Colonic mucosa (tissue), 4 donors: ENCODE data around the gene PHF12. TPM values are rescaled to one million over a fixed set of nuclear protein-coding genes. Genes with fewer than 3 reads are reported as not detected.

Experiments
- DNase-seq: peaks from one replicate; pipeline ENCODE4 v3.0.0-alpha.2; 2020
- H3K27ac ChIP-seq: fragments of 200-600 bp; one replicate; pipeline ENCODE4 v1.8.0; 2021
- H3K27me3 ChIP-seq: fragments of 200-600 bp; one replicate; pipeline ENCODE4 v1.8.0; 2021
- H3K36me3 ChIP-seq: fragments of 200-600 bp; one replicate; pipeline ENCODE4 v1.8.0; 2021
- H3K4me1 ChIP-seq: fragments of 200-600 bp; one replicate; pipeline ENCODE4 v1.8.0; 2021; ENCODE audit warnings: mild to moderate bottlenecking
- H3K4me3 ChIP-seq: fragments of 200-600 bp; one replicate; pipeline ENCODE4 v1.8.0; 2021
- H3K9ac ChIP-seq, 2 donors: one replicate each; pipeline ENCODE4 v1.7.0; 2013; ENCODE audit warnings: control low read depth in 2 of 2, low read depth in 2 of 2, low read length in 2 of 2
- H3K9me3 ChIP-seq: fragments of 200-600 bp; one replicate; pipeline ENCODE4 v1.8.0; 2021
- intact Hi-C: fragments of 100-400 bp; cut with DNase I; formaldehyde crosslinking; loops from one replicate; pipeline ENCODE4 v1.14.1; 2022
- total RNA-seq, 2 donors: library from RNA; stranded (reverse); fragmentation: NEBNext Ultra II Directional in 1 of 2; extraction: Animal tissue kit (Norgen Biotek cat#: 25700) in 1 of 2; gene quantifications; one replicate each; pipeline ENCODE4 v1.2.1, GENCODE V29; 2021
- TF ChIP-seq, protein P1 (sequence below): fragments of 200-600 bp; IDR thresholded peaks from one replicate; pipeline ENCODE4 v1.8.0; 2022; ENCODE audit warnings: antibody characterized with exemption, mild to moderate bottlenecking
- donor health status: healthy.
- donor health status: DM: no; HTN: no; CAD: no.
- donor health status: DM: no; HTN: no; CAD: no.

PHF12 gene
- total RNA-seq, 2 donors from 2014 or later = 37.7 to 42.2 TPM

DNA sequence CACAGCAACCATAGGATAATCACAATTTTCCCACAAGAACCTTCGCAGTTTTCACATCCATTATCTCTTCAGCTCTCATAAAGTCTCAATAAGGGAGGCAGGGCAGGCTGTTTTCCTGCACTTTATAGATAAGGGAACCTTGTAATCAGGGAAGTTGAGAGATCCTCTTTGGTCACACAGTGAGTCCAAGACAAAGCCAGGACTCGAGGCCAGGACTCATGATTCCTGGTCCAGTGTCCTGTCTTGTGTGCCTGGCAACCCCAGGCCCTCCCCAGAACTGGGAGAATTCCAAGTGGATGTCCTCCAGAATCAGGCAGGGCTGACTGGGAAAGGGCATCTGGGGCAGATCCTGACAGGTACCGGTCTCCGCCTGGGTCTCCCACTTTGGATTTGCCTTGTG, 23.1 kb upstream of the PHF12 start:
- Histone ChIP-seq H3K4me3 (no peak overlapping the region), H3K4me1 (no peaks in the 10 kb centered on the region), H3K27me3 (no peaks in the 10 kb centered on the region), H3K27ac (no peak overlapping the region), H3K9me3 (no peaks in the 10 kb centered on the region), H3K36me3 (no peaks in the 10 kb centered on the region), H3K9ac (no peak overlapping the region)
- DNase-seq = no peak
- TF ChIP-seq, protein P1, sequence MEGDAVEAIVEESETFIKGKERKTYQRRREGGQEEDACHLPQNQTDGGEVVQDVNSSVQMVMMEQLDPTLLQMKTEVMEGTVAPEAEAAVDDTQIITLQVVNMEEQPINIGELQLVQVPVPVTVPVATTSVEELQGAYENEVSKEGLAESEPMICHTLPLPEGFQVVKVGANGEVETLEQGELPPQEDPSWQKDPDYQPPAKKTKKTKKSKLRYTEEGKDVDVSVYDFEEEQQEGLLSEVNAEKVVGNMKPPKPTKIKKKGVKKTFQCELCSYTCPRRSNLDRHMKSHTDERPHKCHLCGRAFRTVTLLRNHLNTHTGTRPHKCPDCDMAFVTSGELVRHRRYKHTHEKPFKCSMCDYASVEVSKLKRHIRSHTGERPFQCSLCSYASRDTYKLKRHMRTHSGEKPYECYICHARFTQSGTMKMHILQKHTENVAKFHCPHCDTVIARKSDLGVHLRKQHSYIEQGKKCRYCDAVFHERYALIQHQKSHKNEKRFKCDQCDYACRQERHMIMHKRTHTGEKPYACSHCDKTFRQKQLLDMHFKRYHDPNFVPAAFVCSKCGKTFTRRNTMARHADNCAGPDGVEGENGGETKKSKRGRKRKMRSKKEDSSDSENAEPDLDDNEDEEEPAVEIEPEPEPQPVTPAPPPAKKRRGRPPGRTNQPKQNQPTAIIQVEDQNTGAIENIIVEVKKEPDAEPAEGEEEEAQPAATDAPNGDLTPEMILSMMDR = no peak
- intact Hi-C loops = no loop called here

DNA sequence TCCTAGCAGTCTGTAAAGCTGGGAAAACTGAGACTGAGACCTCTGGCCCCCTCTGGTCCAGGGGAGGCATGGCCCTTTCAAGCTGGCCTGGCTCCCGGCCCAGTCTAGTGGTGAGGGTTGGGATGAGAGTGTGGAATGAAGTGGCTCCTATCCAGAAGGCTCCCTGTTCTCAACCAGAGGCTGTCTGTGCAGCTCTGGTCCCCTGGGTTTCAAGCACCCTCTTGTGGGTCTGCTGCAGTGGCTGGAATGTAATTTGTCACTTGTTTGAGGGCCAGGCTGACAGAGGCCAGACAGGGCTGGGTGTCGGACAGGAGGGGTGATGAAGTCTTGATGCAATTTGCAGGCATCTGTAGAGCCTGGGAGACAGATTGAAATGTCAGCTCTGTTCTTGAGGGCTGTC, 22.1 kb upstream of the PHF12 start:
- H3K4me1 ChIP-seq = no peaks in the 10 kb centered on the region
- no peaks in the 10 kb centered on the region for H3K36me3 ChIP-seq
- H3K4me3 ChIP-seq = no peak overlapping the region
- no peak for DNase-seq
- H3K9ac ChIP-seq = no peak overlapping the region
- H3K27me3 ChIP-seq = no peaks in the 10 kb centered on the region
- no peak overlapping the region for H3K27ac ChIP-seq
- H3K9me3 ChIP-seq = no peaks in the 10 kb centered on the region
- intact Hi-C loops = no loop called here
- TF ChIP-seq, protein P1 = no peak

DNA sequence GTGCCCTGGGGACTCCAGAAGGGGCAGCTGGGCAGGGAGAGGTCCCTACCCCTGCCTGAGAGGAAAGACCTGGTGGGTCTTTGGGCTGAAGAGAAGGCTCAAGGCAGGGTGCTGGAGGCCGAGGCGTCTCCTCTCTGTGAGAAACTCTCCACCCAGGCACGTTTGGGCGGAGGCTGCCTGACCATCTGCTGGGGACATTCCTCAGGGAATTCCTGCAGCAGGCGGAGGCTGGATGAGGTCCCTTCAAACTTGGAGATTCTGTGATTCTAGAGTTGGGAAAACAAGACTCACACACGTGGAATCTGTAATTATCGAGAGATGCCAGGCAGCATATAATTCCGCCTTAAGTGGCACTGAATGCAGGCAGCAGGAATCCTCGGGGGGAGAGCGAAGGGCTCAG, 21.1 kb upstream of the PHF12 start:
- Histone ChIP-seq H3K27me3 (no peaks in the 10 kb centered on the region), H3K27ac (no peak overlapping the region), H3K4me1 (no peaks in the 10 kb centered on the region), H3K9ac (no peak overlapping the region), H3K4me3 (no peak overlapping the region), H3K9me3 (no peaks in the 10 kb centered on the region), H3K36me3 (no peaks in the 10 kb centered on the region)
- TF ChIP-seq, protein P1 = no peak
- intact Hi-C loops = no loop called here
- no peak for DNase-seq

DNA sequence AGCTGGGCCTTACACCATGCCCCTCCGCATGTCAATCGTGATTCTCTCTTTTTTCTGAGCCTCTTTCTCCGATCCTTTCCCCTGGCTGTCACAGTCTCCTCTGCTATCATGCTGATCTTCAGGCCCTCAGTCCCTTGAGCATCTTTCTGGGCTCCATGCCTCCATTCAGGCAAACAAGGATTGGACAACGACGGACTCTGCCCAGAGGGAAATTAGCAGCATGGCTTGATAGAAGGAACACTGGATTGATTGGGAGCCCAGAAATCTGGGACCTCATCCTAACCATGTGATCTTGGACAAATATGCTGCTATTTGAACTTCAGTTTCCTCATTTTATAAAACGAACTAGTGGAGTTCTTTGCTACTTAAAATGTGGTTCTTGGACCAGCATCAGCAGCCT, 19.6 kb upstream of the PHF12 start:
- no peaks in the 10 kb centered on the region for H3K27me3 ChIP-seq
- H3K27ac ChIP-seq = no peak overlapping the region
- TF ChIP-seq, protein P1 = no peak
- H3K4me3 ChIP-seq = no peak overlapping the region
- no peaks in the 10 kb centered on the region for H3K4me1 ChIP-seq
- no peak overlapping the region for H3K9ac ChIP-seq
- intact Hi-C loops = no loop called here
- no peak for DNase-seq
- no peaks in the 10 kb centered on the region for H3K36me3 ChIP-seq
- H3K9me3 ChIP-seq = no peaks in the 10 kb centered on the region

DNA sequence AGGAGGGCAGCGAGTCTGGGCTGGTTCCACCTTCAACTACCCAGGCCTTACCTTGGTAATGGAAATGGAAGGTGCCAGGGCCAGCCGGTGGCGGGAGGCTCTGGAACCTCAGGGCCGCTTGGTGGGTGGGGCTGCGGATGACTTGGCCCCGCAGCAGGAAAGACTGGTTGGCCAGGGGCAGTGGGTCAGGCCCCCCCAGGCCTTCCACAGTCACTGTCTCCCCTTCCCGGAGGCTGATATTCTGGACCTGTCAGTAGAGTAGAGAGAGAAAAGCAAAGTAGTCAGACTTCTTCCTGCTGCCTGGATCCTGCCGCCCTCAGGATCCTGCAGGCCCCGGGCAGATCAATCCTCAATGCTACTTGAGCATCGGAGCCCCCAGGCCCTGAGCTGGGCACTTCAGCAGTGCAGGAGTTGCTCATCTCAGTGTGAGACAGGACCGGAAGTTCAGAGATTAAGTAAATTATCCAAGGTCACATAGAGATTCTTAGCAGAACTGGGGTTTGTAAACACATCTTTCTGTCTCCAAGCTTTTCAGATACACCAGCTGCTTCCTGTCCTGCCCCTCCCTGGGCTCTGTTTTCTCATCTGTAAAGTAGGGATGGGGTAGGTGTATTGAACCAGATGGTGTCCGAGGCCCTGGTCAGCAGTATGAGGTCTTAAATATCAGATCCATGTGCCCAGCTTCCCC, 18.5 kb upstream of the PHF12 start:
- H3K27ac ChIP-seq = no peak overlapping the region
- intact Hi-C loops = no loop called here

More for the DNA sequence above, 18.5 kb upstream of the PHF12 start:
- no peaks in the 10 kb centered on the region for H3K9me3 ChIP-seq
- H3K4me1 ChIP-seq = no peaks in the 10 kb centered on the region
- H3K27me3 ChIP-seq = no peaks in the 10 kb centered on the region
- H3K9ac ChIP-seq = no peak overlapping the region
- no peak for DNase-seq
- TF ChIP-seq, protein P1 = no peak
- no peaks in the 10 kb centered on the region for H3K36me3 ChIP-seq
- H3K4me3 ChIP-seq = no peak overlapping the region
